Measurements from ENCODE around the gene VAV2. TPM values are rescaled to one million over a fixed set of nuclear protein-coding genes. Genes with fewer than 3 reads are reported as not detected.
A peak's percentile ranks its signal among the peaks of the same experiment; 100 is the strongest.

The VAV2 gene
- total and polyA plus RNA-seq, 5 experiments from 2014 or later = 0.20 to 4.3 (median 0.36) TPM

GRCh38 chr9:133892193-133892920 lies 99.8 kb downstream of the VAV2 start:
- no peak for DNase-seq
- Mint-ChIP-seq H3K4me3 (no peak overlapping the region), H3K27me3 (no peaks in the 10 kb centered on the region), H3K4me1 (no peaks in the 10 kb centered on the region), H3K9me3 (no peaks in the 10 kb centered on the region), H3K36me3 (no peaks in the 10 kb centered on the region), H3K27ac (no peak overlapping the region)
- POLR2A ChIA-PET = no interaction called here
- ATAC-seq = no peak

GRCh38 chr9:133891741-133892140 lies 100.4 kb downstream of the VAV2 start:
- ATAC-seq (no peak), DNase-seq (no peak)
- no peaks in the 10 kb centered on the region for H3K27me3 Mint-ChIP-seq
- POLR2A ChIA-PET = no interaction called here
- H3K9me3 Mint-ChIP-seq = no peaks in the 10 kb centered on the region
- H3K36me3 Mint-ChIP-seq = no peaks in the 10 kb centered on the region
- H3K27ac Mint-ChIP-seq = no peak overlapping the region
- no peaks in the 10 kb centered on the region for H3K4me1 Mint-ChIP-seq
- no peak overlapping the region for H3K4me3 Mint-ChIP-seq

GRCh38 chr9:133890583-133890982 lies 101.5 kb downstream of the VAV2 start:
- no peak for ATAC-seq
- no peak overlapping the region for H3K27ac Mint-ChIP-seq
- peaks cover 0 to 2% (median 0%) of the 10 kb centered on the region in 3 donors for H3K36me3 Mint-ChIP-seq
- H3K27me3 Mint-ChIP-seq = no peaks in the 10 kb centered on the region
- H3K4me1 Mint-ChIP-seq = no peaks in the 10 kb centered on the region
- peak overlapping the region in 1 of 10 donors; percentile 18 for H3K4me3 Mint-ChIP-seq
- no peak for DNase-seq
- POLR2A ChIA-PET = no interaction called here
- no peaks in the 10 kb centered on the region for H3K9me3 Mint-ChIP-seq

- no peaks in the 10 kb centered on the region for H3K9me3 Mint-ChIP-seq
- no peak for DNase-seq
- peaks cover 0 to 2% (median 0%) of the 10 kb centered on the region in 3 donors for H3K36me3 Mint-ChIP-seq
- POLR2A ChIA-PET = no interaction called here
- no peaks in the 10 kb centered on the region for H3K4me1 Mint-ChIP-seq
- no peaks in the 10 kb centered on the region for H3K27me3 Mint-ChIP-seq
- no peak for ATAC-seq
- H3K4me3 Mint-ChIP-seq = no peak overlapping the region
- no peak overlapping the region for H3K27ac Mint-ChIP-seq
Observed at GRCh38 chr9:133889584-133890301, 102.4 kb downstream of the VAV2 start.

- Mint-ChIP-seq H3K4me1 (no peaks in the 10 kb centered on the region), H3K4me3 (no peak overlapping the region), H3K36me3 (peaks cover 0 to 2% (median 0%) of the 10 kb centered on the region in 3 donors), H3K27ac (no peak overlapping the region), H3K27me3 (no peaks in the 10 kb centered on the region), H3K9me3 (no peaks in the 10 kb centered on the region)
- DNase-seq (no peak), ATAC-seq (no peak)
- POLR2A ChIA-PET = no interaction called here
Observed at GRCh38 chr9:133888809-133889491, 103.2 kb downstream of the VAV2 start.

- H3K27me3 Mint-ChIP-seq = no peaks in the 10 kb centered on the region
- no peak for ATAC-seq
- DNase-seq = no peak
- no peaks in the 10 kb centered on the region for H3K4me1 Mint-ChIP-seq
- H3K4me3 Mint-ChIP-seq = no peak overlapping the region
- no peaks in the 10 kb centered on the region for H3K9me3 Mint-ChIP-seq
- H3K36me3 Mint-ChIP-seq = peaks cover 0 to 2% (median 0%) of the 10 kb centered on the region in 3 donors
- no peak overlapping the region for H3K27ac Mint-ChIP-seq
- POLR2A ChIA-PET = no interaction called here
Observed at GRCh38 chr9:133888048-133888808, 103.9 kb downstream of the VAV2 start.

- POLR2A ChIA-PET = no interaction called here
- Mint-ChIP-seq H3K27ac (no peak overlapping the region), H3K4me1 (no peaks in the 10 kb centered on the region), H3K4me3 (no peak overlapping the region), H3K27me3 (no peaks in the 10 kb centered on the region), H3K36me3 (peaks cover 0 to 2% (median 0%) of the 10 kb centered on the region in 3 donors), H3K9me3 (no peaks in the 10 kb centered on the region)
- ATAC-seq = no peak
- DNase-seq = no peak
Observed at GRCh38 chr9:133887540-133888047, 104.5 kb downstream of the VAV2 start.

- H3K4me3 Mint-ChIP-seq = no peak overlapping the region
- DNase-seq (no peak), ATAC-seq (no peak)
- H3K4me1 Mint-ChIP-seq = no peaks in the 10 kb centered on the region
- no peaks in the 10 kb centered on the region for H3K27me3 Mint-ChIP-seq
- H3K9me3 Mint-ChIP-seq = no peaks in the 10 kb centered on the region
- H3K27ac Mint-ChIP-seq = no peak overlapping the region
- peaks cover 0 to 2% (median 0%) of the 10 kb centered on the region in 3 donors for H3K36me3 Mint-ChIP-seq
- POLR2A ChIA-PET = no interaction called here
Observed at GRCh38 chr9:133886563-133887501, 105.3 kb downstream of the VAV2 start.

GRCh38 chr9:133884907-133885744 lies 107.0 kb downstream of the VAV2 start:
- no peak for DNase-seq
- no peaks in the 10 kb centered on the region for H3K9me3 Mint-ChIP-seq
- no peaks in the 10 kb centered on the region for H3K4me1 Mint-ChIP-seq
- peaks cover 0 to 2% (median 0%) of the 10 kb centered on the region in 3 donors for H3K36me3 Mint-ChIP-seq
- ATAC-seq = no peak
- H3K4me3 Mint-ChIP-seq = no peak overlapping the region
- no peaks in the 10 kb centered on the region for H3K27me3 Mint-ChIP-seq
- POLR2A ChIA-PET = no interaction called here
- no peak overlapping the region for H3K27ac Mint-ChIP-seq

GRCh38 chr9:133882849-133883755 lies 109.0 kb downstream of the VAV2 start:
- ATAC-seq = no peak
- DNase-seq = no peak
- no peaks in the 10 kb centered on the region for H3K27me3 Mint-ChIP-seq
- H3K36me3 Mint-ChIP-seq = peaks cover 0 to 2% (median 0%) of the 10 kb centered on the region in 3 donors
- no peaks in the 10 kb centered on the region for H3K9me3 Mint-ChIP-seq
- no peak overlapping the region for H3K27ac Mint-ChIP-seq
- no peaks in the 10 kb centered on the region for H3K4me1 Mint-ChIP-seq
- no peak overlapping the region for H3K4me3 Mint-ChIP-seq
- POLR2A ChIA-PET = no interaction called here

Measured in naive thymus-derived CD8-positive, alpha-beta T cell (primary cell).